Stimulated activated CD4-positive, alpha-beta T cell treated with anti-CD3 and anti-CD28 coated beads, Interleukin-4, amount 100 ng/mL, for 24 hours (primary cell): ENCODE data around the gene ITIH6.
A peak's percentile ranks its signal among the peaks of the same experiment; 100 is the strongest.
"Not testable (repeated sequence)": the region's sequence is repeated elsewhere in the genome, so short reads cannot be mapped to it uniquely, and the experiment has no call there.

ENCODE experiments used
- DNase-seq: peaks from one replicate; pipeline ENCODE4 v3.0.0-alpha.2; 2020

Gene ITIH6

GRCh38 chrX:54798137-54798536 lies at the start of gene ITIH6:
TSS of gene ITIH6 (minus strand) at chrX:54798255. CDS start at chrX:54798210, 45 bp downstream.
- no peak for DNase-seq

GRCh38 chrX:54847700-54848099 lies 49.6 kb upstream of the ITIH6 start:
- DNase-seq, result not testable (repeated sequence)

- DNase-seq, result no peak
Measured at GRCh38 chrX:54843050-54843449, 45.0 kb upstream of the ITIH6 start.

- no peak for DNase-seq
Measured at GRCh38 chrX:54842607-54843006, 44.6 kb upstream of the ITIH6 start.

- not testable (repeated sequence) for DNase-seq
Measured at GRCh38 chrX:54841184-54841874, 43.3 kb upstream of the ITIH6 start.

- DNase-seq, result no peak
Measured at GRCh38 chrX:54838583-54838982, 40.5 kb upstream of the ITIH6 start.

GRCh38 chrX:54826598-54826997 lies 28.5 kb upstream of the ITIH6 start:
- no peak for DNase-seq

- no peak for DNase-seq
Measured at GRCh38 chrX:54825716-54826438, 27.8 kb upstream of the ITIH6 start.

- no peak for DNase-seq
Measured at GRCh38 chrX:54824722-54825121, 26.7 kb upstream of the ITIH6 start.

- no peak for DNase-seq
Measured at GRCh38 chrX:54824195-54824594, 26.1 kb upstream of the ITIH6 start.

GRCh38 chrX:54821310-54821709 lies 23.3 kb upstream of the ITIH6 start:
- no peak for DNase-seq

GRCh38 chrX:54820737-54821136 lies 22.7 kb upstream of the ITIH6 start:
- DNase-seq, result no peak

GRCh38 chrX:54819201-54819600 lies 21.1 kb upstream of the ITIH6 start:
- no peak for DNase-seq

GRCh38 chrX:54818221-54818620 lies 20.2 kb upstream of the ITIH6 start:
- no peak for DNase-seq

GRCh38 chrX:54817220-54817820 lies 19.3 kb upstream of the ITIH6 start:
- DNase-seq, result no peak

- no peak for DNase-seq
Measured at GRCh38 chrX:54812306-54812705, 14.3 kb upstream of the ITIH6 start.

GRCh38 chrX:54811301-54811885 lies 13.3 kb upstream of the ITIH6 start:
- DNase-seq, result no peak

GRCh38 chrX:54810532-54810931 lies 12.5 kb upstream of the ITIH6 start:
- no peak for DNase-seq

- peak; percentile 90 for DNase-seq
Measured at GRCh38 chrX:54808605-54809483, 10.8 kb upstream of the ITIH6 start.

- peak; percentile 33 for DNase-seq
Measured at GRCh38 chrX:54808109-54808604, 10.1 kb upstream of the ITIH6 start.

- DNase-seq, result peak; percentile 34
Measured at GRCh38 chrX:54807524-54808108, 9.6 kb upstream of the ITIH6 start, which contains the start of gene MAGED2. TSS of gene MAGED2 (plus strand) at chrX:54807745. CDS start at chrX:54809332, 1,587 bp downstream.

GRCh38 chrX:54799046-54799445 lies 991 bp upstream of the ITIH6 start:
- no peak for DNase-seq
